ENCODE measurements around the gene KCTD1.

Gene KCTD1

DNA sequence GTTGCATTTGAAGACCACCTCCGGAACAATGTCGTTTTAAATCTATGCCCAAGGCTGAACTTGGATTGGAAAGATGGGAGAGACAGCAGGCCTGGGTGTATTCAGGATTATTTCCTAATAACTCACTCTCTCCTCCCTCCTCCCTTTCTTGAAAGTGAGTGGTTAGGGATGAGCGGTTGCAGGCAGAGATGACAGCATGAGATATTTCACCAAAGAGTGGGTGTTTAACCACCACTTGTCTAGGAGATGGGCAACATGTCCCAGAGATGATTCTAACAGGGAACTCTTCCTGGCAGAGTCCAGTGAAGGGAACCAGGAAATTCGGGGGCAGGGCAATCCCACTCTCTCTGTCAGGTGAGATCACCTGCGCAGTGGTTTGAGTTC is 123.2 kb downstream of the KCTD1 start:
- no peak for DNase-seq (ENCODE audit: low read depth in 2 of 2)

DNA sequence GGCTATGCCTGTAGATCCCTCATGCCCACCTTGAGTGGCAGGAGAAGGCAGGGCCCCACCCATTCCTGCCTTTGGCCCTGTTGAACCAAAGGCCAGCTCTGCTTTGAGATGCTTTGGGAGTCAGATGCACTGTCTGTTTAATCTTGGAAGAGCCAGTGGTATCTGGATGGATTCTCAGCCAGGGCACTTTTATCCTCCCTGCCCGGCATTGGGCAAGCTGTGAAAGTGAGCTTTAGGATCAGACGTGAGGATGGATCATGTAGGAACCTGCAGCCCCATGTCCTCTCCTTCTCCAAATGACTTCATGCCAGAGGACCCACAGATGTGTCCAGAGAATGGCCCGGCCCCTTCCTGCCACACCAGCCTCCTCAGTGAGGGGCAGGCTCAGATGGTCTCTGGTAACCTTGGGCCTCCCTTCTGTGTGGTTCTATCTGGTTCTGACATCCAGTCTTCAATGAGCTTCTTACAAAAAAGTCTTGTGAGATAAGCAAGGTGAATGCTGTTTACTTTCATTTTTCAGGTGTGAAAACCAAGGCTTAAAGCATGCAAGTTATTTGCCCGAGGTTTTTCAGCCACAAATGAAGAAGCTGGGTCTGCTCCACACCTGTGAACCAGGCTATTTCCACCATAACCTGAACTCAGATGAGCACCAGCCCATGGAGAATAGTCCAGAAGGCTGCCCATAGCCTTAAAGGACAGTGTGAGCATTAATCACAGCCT is 123.8 kb downstream of the KCTD1 start:
- DNase-seq (ENCODE audit: low read depth in 2 of 2), result no peak

DNA sequence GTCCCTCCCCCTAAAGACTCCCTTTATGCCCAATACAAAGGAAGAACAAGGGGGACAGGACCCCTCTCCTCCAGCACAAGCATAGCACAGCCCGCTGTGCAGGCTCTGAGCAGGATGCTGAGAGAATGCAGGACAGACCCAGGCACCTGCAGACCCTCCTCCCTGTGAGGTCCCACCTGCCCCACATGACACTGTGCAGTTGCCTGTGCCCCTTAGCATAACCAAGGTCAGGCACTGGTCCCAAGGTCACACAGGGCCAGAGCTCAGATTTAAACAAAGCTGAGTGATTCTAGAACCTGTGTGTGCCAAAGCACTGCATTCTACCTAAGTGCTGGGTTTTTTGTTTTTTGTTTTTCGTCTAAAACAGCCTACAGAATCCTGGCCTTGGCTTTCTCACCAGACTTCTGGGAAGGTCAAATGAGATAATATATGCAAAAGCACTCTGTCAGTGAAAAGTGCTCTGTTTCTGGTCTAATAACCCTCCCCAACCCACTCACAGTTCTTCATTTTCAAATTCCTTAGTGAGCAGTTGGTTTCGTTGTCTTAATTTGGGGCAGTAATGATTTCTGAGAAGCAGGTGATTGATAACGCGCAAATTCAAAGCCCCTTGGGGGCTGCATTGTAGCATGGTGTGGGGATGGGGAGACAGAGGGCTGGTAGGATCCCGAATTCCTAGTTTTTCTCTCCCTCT is 125.7 kb downstream of the KCTD1 start:
- DNase-seq (ENCODE audit: low read depth in 2 of 2), result no peak

DNA sequence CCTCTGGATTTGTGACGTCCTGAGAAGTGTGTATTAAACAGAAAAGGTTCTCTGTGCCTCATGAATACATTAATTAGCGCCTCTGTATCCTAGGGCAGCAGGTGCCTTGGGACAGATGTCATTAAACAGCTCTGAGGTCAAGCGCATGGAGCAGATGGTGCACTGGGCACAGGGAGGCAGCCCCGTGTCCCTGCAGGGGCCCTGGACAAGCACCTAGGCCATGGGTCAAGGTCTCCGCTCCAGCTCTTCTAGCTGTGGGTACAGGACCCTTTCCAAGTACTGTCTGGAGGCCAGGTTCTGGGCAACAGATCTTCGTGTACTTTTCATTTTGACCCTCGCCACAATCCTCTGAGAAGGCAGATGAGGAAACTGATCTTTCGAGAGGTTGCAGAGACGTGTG is 126.4 kb downstream of the KCTD1 start:
- DNase-seq (ENCODE audit: low read depth in 2 of 2), result no peak

DNA sequence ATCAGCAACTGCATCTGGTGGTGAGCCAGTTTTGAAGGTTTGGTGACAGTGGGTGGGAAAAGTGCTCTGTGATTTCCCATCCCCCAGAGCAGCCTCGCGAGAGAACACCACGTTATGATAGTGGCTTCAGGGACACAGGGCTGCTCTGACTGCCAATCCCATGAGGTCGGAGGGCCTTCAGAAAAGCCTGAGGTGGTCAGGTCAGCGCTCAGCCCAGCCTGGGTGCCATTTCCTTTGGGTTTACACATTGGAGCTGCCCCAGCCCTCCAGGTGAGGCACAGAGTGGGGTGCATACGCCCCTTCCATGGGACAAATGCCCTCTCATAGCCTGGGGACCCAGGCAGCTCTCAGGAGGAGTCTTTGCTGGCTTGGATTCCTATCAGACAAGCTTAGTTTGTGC is 126.8 kb downstream of the KCTD1 start:
- no peak for DNase-seq (ENCODE audit: low read depth in 2 of 2)

DNA sequence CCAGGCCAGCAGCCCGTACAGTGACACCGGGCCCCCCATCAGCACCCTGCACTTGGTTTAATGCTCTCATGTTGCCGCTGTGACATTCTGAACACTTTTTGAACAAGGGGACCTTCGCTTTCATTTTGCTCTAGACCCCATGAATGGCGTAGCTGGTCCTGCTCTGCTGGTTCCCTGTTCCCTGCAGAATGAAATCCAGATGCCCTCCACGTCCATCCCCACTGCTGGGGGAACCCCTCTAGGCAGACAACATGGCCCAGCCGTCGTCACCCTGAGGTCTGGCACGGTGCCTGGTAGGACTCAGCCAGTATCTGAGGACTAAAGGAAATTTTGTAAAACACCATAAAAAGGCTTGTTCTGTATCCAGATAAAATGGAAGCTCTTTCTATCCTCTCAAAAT is 128.6 kb downstream of the KCTD1 start:
- no peak for DNase-seq (ENCODE audit: low read depth in 2 of 2)

DNA sequence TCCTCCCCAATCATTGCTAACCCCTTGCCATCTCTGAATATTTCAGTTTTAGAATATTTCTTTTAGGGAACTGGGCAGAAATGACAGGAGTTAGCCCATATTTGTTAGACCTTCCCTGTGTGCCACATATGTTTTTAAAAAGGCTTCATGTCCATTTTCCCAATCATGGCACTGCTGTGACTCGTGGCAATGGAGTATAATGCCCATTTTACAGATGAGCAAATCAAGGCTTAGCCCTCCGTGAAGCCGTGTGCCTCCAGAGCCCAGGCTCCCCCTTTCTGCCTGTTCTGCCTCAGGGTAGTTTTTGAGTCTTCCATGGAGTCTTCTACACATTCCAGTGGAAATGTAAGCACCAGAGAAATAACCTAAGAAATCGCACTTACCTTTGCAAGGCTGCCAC is 130.1 kb downstream of the KCTD1 start:
- no peak for DNase-seq (ENCODE audit: low read depth in 2 of 2)

DNA sequence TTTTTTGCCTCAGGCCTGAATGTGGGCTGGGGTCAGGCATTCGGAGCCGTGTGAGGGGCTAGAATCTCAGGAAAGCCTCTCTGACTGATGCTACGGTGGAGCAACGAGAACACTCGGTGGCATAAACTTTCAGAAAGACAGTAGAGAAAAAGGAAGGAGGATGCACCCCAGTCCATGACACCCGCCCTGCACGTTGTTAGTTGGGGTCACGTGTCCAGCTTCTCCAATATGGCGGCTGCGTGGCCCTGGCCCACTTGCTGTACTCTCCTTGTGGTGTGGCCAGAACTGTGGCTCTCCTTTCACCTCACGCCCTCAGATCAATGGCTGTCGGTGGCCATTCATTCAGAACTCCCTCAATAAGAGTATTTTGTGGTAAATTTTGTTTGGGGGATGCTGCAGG is 131.2 kb downstream of the KCTD1 start:
- DNase-seq (ENCODE audit: low read depth in 2 of 2), result no peak

DNA sequence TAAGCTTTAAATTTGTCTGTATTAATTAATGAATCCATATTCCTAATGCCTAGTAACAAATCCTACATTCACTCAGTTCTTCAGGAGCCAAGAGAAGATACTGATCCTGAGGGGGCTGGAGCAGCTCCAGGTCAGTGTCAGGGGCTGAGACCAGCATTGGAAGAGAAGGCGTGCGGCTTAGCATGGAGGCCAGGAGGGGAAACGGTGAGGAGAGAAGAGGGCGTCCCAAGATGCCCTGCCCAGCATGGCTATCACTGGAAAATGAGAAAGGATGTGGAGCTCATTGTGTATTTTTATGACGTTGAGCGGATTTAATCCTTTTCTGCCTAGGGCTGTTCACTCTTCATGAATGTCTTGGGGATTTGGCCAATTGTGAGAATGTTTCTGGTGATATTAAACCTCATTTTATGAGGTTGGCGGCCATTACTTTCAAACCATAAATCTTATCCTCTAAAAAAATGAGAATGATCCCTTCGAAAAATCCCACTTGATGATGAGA is 131.7 kb downstream of the KCTD1 start:
- DNase-seq (ENCODE audit: low read depth in 2 of 2), result no peak

DNA sequence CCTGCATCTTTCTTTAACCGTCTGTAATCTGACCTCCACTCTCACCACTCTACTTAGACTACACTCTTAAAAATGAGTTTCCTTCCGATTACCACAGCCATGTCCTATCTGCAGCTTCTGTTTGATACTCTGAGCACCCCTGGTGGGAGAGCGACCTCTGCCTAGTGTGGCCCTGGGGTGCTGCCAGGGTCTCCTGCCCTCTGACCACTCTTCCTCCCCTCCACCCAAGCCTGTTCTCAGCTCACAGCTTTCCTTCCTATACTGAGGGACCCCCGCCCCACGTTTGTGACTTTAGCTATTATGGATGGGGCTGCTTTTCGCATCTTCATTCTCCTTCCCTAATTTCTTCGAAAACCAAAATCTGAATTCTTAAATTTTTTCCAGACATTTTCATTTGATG is 132.7 kb downstream of the KCTD1 start:
- DNase-seq (ENCODE audit: low read depth in 2 of 2), result no peak

DNA sequence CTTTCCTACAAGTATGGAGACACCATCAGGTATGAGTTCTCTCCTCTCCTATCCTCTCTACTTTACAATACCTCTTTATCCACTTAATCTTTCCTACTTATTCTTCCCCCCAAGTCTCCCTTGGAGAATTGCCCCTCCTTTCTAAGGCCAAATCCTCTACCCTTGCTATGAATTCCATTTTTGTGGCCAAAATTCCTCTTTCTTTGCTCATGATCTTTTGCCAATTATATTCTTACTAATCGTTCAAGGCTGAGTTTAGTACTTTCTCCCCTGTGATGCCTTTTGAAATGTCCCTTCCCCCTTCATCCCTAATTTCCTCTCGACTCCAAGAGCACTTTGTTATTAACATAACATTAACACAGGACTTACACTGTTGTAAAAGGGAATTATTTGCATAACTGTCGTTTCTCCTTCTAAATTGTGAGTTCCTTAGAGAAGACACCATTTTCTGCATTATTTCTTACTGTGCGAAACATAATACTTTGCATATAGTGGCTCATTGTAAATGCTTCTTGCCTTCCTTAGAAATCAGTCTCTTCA is 133.4 kb downstream of the KCTD1 start:
- no peak for DNase-seq (ENCODE audit: low read depth in 2 of 2)

DNA sequence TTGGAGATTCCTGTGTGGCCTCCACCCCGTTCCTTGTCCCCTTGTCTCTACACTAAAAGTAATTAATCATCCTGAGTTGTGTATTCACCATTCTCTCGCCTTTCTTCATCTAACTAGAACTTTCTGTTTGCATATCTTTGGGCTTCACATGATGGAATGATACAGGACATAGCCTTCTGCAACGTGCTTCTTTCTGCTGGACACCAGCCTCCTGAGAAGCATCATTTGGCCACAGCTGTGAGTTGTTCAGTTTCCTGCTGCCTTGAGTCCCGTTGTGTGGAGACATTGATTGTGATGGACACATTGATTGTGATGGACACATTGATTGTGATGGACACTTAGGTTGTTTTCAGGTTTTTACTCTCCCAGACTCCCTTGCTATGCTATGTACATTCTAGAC is 139.3 kb downstream of the KCTD1 start:
- DNase-seq (ENCODE audit: low read depth in 2 of 2), result no peak

DNA sequence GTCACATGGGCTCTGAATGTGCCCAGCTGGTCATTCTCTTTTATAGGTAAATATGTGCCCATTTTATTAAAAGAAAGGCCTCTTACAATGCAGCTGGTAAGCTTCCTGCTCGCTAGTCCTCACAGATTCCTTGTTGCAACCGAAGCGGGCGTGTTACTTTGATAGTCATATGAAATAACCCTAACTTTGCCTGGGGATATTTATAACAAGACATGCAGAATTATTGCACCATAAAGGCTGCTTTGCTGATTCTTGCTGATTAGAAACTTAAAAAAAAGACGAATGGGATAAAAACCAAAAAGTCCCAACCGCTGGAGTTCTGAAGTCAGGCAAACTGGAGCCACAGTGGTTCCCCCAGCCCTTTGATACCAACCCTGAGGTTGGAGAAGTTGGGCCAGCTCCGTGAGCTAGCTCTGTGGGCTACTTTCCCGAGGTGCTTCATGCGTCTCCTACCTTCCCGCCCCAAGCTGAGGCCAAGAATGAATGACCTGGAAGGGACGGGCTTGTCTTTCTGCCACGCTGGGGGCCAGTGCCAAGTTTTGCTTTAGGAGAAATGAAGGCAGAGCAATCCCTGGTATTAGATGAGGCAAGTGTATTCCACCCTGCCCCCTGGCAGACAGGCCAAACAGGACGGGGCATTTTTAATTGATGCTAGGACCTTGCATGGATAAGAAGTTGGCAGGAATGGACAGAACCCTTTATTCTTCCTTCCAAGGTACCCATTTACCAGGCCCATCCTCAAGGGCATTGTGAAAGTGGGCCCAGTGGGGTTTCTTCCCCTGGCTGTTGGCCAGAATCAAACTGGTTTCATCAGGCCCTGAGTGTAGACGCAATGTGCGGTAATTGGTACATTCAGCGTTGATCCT is 140.4 kb downstream of the KCTD1 start:
- no peak for DNase-seq (ENCODE audit: low read depth in 2 of 2)

DNA sequence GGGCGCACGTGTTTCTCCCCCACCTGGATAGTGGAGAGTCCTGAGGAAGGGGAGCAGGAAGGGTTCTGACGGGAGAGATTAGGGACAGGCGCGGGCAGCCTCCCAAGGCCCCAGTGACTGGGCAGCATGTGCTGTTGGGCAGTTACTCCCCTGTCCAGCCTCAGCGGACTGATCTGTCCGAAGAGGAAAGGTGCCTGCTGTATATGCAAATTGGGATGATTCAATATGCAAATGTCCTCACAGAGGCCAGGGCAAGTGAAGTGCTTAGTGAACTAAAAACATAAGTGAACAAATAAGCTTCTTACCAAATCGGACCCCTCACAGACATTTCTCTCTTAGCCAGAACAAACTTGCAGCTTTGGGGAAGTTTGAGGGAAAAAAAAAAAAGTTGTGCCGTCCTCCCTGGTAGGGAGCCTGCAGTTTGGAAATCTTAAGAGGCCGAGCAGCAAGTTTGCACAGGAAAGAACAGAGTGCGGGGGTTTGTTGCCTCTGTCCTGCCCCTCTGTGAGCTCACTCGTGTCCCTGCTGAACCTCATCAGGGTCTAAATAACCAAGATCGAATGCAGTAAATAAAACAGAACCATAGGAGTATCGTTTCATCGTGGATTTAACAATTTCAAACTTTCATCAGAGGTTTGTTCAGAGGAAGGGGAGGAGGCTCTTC is 141.4 kb downstream of the KCTD1 start:
- DNase-seq (ENCODE audit: low read depth in 2 of 2), result no peak

DNA sequence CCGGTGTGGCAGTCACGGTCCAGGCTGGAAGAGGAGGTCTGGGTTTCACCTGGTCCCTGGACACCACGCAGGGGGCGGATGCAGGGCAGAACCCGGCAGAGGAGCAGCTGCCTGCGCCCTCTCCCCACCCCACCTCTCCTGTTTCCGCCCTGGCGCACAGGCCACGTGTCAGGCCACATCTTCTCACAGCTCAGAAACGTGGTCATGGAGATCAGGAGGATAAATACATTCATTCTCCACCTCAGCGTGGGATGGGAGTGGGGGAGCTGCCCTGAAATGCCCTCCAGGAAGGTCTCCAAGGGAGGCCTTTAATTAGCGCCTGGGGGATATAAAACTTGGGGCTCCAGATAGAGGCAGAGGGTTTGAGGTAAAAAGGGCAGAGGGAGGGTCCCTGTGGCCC is 142.0 kb downstream of the KCTD1 start:
- DNase-seq (ENCODE audit: low read depth in 2 of 2), result no peak

DNA sequence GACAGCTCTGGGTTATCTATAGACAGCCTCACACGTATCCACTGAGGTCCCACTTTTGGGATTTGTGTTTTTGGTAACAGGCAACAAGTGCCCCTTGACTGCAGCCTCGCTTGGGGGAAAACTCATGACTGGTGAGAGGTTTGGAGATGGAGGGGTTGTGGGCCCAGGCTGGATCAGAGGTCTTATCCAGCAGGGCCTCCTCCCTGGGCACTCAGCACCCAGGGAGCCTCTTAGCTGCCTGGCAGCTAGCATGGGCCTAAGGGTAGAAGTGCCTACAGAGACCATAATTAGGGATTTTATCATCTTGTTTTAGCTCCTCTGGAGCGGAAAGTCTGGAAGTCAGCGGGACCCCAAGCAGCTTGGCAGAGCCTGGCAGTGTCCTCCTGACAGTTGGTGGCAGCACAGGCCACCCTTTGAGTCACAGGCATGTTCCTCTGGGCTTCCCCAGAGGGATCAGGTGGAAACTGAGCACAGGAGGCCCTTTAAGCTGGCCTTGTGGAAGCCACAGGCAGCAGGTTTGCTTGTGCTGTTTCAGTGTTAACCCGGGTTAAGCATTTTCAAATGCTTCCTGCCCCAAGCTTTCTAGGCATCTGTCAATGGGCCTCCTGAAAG is 143.1 kb downstream of the KCTD1 start:
- DNase-seq (ENCODE audit: low read depth in 2 of 2), result no peak
